ENCODE data around the gene TRPV5. TPM values are rescaled to one million over a fixed set of nuclear protein-coding genes. Genes with fewer than 3 reads are reported as not detected.

The TRPV5 gene
- total and polyA plus RNA-seq, 4 donors = under 0.01 to 0.23 TPM; not detected in 2

DNA sequence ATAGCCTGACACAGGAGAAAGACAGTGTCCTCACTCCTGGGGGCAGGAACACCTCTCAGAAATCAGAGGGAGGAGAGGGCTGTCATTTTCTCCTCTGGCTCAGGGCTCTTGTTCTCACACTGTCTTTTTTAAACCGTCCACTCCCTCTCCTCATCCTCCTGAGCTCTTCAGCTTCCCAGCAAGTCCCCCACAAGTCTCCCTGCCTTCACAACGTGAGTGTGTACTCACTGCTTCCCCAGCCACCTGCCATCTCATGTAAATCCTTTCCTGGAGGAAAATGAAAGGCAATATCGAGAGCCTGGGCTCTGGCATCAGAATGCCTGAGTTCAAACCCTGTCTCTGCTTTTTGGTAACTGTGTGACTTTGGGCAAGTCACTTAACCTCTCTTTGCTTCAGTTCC is 11.5 kb upstream of the TRPV5 start (continued):
- TF ChIP-seq SP1 (IDR thresholded peaks at IDR 0.05) (no peak), FOXA2 (IDR thresholded peaks at IDR 0.05) (no peak)

GRCh38 chr7:142943706-142944268 is 10.2 kb upstream of the TRPV5 start:
- no peak overlapping the region for H3K27ac ChIP-seq (ENCODE audit: low read depth in 1 of 2, low read length in 2 of 2)
- H3K4me1 ChIP-seq (ENCODE audit: control insufficient read depth in 4 of 4, insufficient read depth in 4 of 4, low read length in 3 of 4) = no peaks in the 10 kb centered on the region
- no peak for DNase-seq (ENCODE audit: low spot score)
- TF ChIP-seq RXRA (IDR thresholded peaks at IDR 0.05) (no peak), GABPA (IDR thresholded peaks at IDR 0.05 in 1 of 2, conservative IDR thresholded peaks at IDR 0.05 in 1 of 2) (no peak), TAF1 (conservative IDR thresholded peaks at IDR 0.05) (no peak), RAD21 (IDR thresholded peaks at IDR 0.05) (no peak), HNF4A (conservative IDR thresholded peaks at IDR 0.05) (no peak), FOXA2 (IDR thresholded peaks at IDR 0.05) (no peak), FOXA1 (IDR thresholded peaks at IDR 0.05) (no peak), YY1 (IDR thresholded peaks at IDR 0.05) (no peak), ZBTB33 (IDR thresholded peaks at IDR 0.05) (no peak), NR2F2 (IDR thresholded peaks at IDR 0.05) (no peak), HNF4G (IDR thresholded peaks at IDR 0.05) (no peak), SP1 (IDR thresholded peaks at IDR 0.05) (no peak), JUND (IDR thresholded peaks at IDR 0.05) (no peak), EGR1 (IDR thresholded peaks at IDR 0.05; ENCODE audit: low read depth in 2 of 2) (no peak)
- TF ChIP-seq, protein P1, sequence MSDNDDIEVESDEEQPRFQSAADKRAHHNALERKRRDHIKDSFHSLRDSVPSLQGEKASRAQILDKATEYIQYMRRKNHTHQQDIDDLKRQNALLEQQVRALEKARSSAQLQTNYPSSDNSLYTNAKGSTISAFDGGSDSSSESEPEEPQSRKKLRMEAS (IDR thresholded peaks at IDR 0.05) = no peak
- TF ChIP-seq, protein P2, sequence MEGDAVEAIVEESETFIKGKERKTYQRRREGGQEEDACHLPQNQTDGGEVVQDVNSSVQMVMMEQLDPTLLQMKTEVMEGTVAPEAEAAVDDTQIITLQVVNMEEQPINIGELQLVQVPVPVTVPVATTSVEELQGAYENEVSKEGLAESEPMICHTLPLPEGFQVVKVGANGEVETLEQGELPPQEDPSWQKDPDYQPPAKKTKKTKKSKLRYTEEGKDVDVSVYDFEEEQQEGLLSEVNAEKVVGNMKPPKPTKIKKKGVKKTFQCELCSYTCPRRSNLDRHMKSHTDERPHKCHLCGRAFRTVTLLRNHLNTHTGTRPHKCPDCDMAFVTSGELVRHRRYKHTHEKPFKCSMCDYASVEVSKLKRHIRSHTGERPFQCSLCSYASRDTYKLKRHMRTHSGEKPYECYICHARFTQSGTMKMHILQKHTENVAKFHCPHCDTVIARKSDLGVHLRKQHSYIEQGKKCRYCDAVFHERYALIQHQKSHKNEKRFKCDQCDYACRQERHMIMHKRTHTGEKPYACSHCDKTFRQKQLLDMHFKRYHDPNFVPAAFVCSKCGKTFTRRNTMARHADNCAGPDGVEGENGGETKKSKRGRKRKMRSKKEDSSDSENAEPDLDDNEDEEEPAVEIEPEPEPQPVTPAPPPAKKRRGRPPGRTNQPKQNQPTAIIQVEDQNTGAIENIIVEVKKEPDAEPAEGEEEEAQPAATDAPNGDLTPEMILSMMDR (IDR thresholded peaks at IDR 0.05; ENCODE audit: low read depth, low read length, missing input control) = no peak
- TF ChIP-seq, protein P3, sequence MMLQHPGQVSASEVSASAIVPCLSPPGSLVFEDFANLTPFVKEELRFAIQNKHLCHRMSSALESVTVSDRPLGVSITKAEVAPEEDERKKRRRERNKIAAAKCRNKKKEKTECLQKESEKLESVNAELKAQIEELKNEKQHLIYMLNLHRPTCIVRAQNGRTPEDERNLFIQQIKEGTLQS (IDR thresholded peaks at IDR 0.05) = no peak
- TF ChIP-seq, protein P4, sequence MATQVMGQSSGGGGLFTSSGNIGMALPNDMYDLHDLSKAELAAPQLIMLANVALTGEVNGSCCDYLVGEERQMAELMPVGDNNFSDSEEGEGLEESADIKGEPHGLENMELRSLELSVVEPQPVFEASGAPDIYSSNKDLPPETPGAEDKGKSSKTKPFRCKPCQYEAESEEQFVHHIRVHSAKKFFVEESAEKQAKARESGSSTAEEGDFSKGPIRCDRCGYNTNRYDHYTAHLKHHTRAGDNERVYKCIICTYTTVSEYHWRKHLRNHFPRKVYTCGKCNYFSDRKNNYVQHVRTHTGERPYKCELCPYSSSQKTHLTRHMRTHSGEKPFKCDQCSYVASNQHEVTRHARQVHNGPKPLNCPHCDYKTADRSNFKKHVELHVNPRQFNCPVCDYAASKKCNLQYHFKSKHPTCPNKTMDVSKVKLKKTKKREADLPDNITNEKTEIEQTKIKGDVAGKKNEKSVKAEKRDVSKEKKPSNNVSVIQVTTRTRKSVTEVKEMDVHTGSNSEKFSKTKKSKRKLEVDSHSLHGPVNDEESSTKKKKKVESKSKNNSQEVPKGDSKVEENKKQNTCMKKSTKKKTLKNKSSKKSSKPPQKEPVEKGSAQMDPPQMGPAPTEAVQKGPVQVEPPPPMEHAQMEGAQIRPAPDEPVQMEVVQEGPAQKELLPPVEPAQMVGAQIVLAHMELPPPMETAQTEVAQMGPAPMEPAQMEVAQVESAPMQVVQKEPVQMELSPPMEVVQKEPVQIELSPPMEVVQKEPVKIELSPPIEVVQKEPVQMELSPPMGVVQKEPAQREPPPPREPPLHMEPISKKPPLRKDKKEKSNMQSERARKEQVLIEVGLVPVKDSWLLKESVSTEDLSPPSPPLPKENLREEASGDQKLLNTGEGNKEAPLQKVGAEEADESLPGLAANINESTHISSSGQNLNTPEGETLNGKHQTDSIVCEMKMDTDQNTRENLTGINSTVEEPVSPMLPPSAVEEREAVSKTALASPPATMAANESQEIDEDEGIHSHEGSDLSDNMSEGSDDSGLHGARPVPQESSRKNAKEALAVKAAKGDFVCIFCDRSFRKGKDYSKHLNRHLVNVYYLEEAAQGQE (IDR thresholded peaks at IDR 0.05) = no peak
- no peaks in the 10 kb centered on the region for H3K9me3 ChIP-seq (ENCODE audit: control insufficient read depth in 4 of 4, low read length in 3 of 4)
- no peaks in the 10 kb centered on the region for H3K36me3 ChIP-seq (ENCODE audit: control insufficient read depth in 4 of 4, insufficient read depth in 3 of 4, low read depth in 1 of 4, low read length in 3 of 4)
- no peaks in the 10 kb centered on the region for H3K27me3 ChIP-seq (ENCODE audit: control insufficient read depth in 4 of 4, insufficient read depth in 4 of 4, low read length in 3 of 4)
- no peak overlapping the region for H3K9ac ChIP-seq (ENCODE audit: low read depth in 1 of 2, low read length in 2 of 2)
- H3K4me3 ChIP-seq (ENCODE audit: low read depth in 1 of 3, low read length in 3 of 3) = no peak overlapping the region
- 80% methylated on average over 7 of the region's 7 CpGs for WGBS

All from liver (tissue), 9 donors.